ENCODE data around the gene ATF6.

- TF ChIP-seq CTCF (conservative IDR thresholded peaks at IDR 0.05 in 1 of 2, IDR thresholded peaks at IDR 0.05 in 1 of 2; ENCODE audit: low read depth in 1 of 2, low read length in 2 of 2) (no peak), EZH2 (IDR thresholded peaks at IDR 0.05; ENCODE audit: low read length, missing control alignments) (no peak)
These were observed 161.9 kb downstream of the ATF6 start for GRCh38 chr1:161928056-161928455.

All from fibroblast of lung (primary cell).